ENCODE results near the gene A4GALT. TPM values are rescaled to one million over a fixed set of nuclear protein-coding genes. Genes with fewer than 3 reads are reported as not detected.

The A4GALT gene
- polyA plus RNA-seq, 1 donor = 29.1 TPM

- DNase-seq (ENCODE audit: low read depth) = no peak
Measured at GRCh38 chr22:42649246-42650099, 71.2 kb downstream of the A4GALT start, which contains the start of gene CYB5R3. Gene CYB5R3 (minus strand): TSS chr22:42649392. CDS start chr22:42649315, 77 bp downstream.

- no peak for DNase-seq (ENCODE audit: low read depth)
Measured at GRCh38 chr22:42648368-42649245, 72.1 kb downstream of the A4GALT start.

GRCh38 chr22:42648017-42648367, 72.7 kb downstream of the A4GALT start:
- DNase-seq (ENCODE audit: low read depth) = no peak

- DNase-seq (ENCODE audit: low read depth) = no peak
Measured at GRCh38 chr22:42646569-42647525, 73.8 kb downstream of the A4GALT start.

GRCh38 chr22:42645938-42646568, 74.6 kb downstream of the A4GALT start:
- no peak for DNase-seq (ENCODE audit: low read depth)

GRCh38 chr22:42645341-42645937, 75.2 kb downstream of the A4GALT start:
- DNase-seq (ENCODE audit: low read depth) = no peak

- DNase-seq (ENCODE audit: low read depth) = no peak
Measured at GRCh38 chr22:42644422-42645340, 76.0 kb downstream of the A4GALT start.

GRCh38 chr22:42643634-42644421, 76.8 kb downstream of the A4GALT start:
- DNase-seq (ENCODE audit: low read depth) = no peak

- no peak for DNase-seq (ENCODE audit: low read depth)
Measured at GRCh38 chr22:42642806-42643633, 77.7 kb downstream of the A4GALT start.

Other genes starting within 250 kb of the A4GALT start
- 16.5 TPM for gene RRP7A, start 201.1 kb downstream of the A4GALT start, polyA plus RNA-seq (ENCODE audit: insufficient read length)
- 3.2 TPM for gene SERHL2, start 166.9 kb downstream of the A4GALT start, polyA plus RNA-seq (ENCODE audit: insufficient read length)
- 54.9 TPM for gene POLDIP3, start 106.0 kb downstream of the A4GALT start, polyA plus RNA-seq (ENCODE audit: insufficient read length)
- 0.18 TPM for gene ATP5MGL, start 80.3 kb downstream of the A4GALT start, polyA plus RNA-seq (ENCODE audit: insufficient read length)
- 156 TPM for gene CYB5R3, start 71.5 kb downstream of the A4GALT start, polyA plus RNA-seq (ENCODE audit: insufficient read length)
- 37.3 TPM for gene ARFGAP3, start 136.4 kb upstream of the A4GALT start, polyA plus RNA-seq (ENCODE audit: insufficient read length)